Measurements from ENCODE around the gene CLPTM1.
A peak's percentile ranks its signal among the peaks of the same experiment; 100 is the strongest.
"Not testable (repeated sequence)": the region's sequence is repeated elsewhere in the genome, so short reads cannot be mapped to it uniquely, and the experiment has no call there.

CLPTM1 gene

DNA sequence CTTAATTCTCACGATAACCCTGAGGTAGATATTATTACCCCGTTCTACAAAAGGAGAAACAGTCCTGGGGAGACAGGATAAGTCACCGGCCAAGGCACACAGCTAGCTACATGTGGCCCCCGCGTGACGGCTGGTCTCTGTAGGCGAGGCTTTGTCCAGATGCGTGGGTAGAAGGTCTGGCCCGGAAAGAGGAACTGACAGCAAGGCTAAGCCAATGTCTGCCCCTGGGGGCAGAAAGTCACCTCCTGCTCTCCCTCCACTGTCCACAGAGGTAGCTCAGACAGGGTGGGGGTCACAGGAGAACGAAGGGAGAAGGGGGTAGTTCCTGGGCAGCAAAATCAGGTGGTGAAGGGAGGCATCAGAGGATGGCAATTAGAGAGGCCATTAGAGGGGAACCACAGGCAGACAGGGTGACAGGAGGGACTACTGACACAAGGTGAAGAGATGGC is 11.4 kb upstream of the CLPTM1 start:
- no peak for DNase-seq (ENCODE audit: low read depth in 2 of 2)

DNA sequence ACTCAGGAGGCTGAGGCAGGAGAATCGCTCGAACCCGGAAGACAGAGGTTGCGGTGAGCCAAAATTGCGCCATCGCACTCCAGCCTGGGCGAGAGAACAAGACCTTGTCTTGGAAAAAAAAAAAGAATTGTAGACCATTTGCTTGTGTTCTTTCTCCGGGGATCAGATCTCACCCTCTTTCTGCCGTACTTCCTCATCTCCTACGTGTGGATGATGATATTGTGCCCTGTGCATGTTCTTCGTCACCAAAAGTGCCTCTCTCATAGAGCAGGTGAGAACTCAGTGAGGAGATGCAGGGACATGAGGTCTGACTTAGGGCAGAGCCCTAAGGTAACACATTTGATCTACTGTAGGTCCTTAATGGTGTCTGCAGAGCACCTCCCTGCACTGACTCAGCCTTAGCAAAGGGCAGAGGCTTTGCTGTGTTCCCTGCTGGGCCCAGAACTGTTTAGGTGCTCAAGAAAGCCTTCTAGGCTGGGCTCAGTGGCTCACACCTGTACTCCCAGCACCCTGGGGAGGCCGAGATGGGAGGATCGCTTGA is 8.1 kb upstream of the CLPTM1 start:
- DNase-seq (ENCODE audit: low read depth in 2 of 2), result no peak

DNA sequence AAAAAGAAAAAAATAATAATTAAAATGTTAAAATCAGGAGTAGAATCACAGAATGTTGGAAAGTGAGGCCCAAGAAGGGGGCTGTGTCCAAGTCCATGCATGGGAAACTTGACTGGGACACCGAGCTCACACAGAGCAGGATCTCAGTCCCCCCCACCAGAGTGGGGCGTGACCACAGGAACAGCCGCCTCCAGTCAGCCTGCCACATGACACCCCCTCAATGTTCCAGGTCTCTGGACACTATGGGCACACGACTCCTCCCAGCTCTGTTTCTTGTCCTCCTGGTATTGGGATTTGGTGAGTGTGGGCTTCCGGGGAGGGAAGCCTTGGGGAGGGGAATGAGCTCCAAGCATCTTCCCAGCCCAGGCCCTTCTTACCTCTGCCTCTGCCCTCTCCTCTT is 6.9 kb upstream of the CLPTM1 start:
- no peak for DNase-seq (ENCODE audit: low read depth in 2 of 2)

DNA sequence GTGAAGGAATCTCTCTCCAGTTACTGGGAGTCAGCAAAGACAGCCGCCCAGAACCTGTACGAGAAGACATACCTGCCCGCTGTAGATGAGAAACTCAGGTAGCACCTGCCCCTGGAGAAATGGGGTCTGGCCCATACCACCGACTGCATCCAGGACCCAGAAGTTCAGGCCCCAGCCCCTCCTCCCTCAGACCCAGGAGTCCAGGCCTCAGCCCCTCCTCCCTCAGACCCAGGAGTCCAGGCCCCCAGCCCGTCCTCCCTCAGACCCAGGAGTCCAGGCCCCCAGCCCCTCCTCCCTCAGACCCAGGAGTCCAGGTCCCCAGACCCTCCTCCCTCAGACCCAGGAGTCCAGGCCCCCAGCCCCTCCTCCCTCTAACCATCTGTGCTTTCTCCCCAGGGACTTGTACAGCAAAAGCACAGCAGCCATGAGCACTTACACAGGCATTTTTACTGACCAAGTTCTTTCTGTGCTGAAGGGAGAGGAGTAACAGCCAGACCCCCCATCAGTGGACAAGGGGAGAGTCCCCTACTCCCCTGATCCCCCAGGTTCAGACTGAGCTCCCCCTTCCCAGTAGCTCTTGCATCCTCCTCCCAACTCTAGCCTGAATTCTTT is 6.3 kb upstream of the CLPTM1 start:
- DNase-seq (ENCODE audit: low read depth in 2 of 2), result no peak

DNA sequence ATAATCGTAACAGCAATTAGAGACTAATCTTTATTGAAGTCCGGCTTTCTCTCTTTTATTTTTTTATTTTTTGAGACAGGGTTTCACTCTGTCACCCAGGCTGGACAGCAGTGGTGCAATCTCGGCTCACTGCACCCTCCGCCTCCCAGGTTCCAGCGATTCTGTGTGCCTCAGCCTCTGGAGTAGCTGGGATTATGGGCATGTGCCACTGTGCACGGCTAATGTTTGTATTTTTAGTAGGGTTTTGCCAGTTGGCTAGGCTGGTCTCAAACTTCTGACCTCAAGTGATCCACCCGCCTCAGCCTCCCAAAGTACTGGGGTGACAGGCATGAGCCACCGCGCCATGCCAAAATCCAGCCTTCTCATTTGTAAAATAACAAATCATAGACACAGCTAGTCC is 5.6 kb upstream of the CLPTM1 start:
- no peak for DNase-seq (ENCODE audit: low read depth in 2 of 2)

DNA sequence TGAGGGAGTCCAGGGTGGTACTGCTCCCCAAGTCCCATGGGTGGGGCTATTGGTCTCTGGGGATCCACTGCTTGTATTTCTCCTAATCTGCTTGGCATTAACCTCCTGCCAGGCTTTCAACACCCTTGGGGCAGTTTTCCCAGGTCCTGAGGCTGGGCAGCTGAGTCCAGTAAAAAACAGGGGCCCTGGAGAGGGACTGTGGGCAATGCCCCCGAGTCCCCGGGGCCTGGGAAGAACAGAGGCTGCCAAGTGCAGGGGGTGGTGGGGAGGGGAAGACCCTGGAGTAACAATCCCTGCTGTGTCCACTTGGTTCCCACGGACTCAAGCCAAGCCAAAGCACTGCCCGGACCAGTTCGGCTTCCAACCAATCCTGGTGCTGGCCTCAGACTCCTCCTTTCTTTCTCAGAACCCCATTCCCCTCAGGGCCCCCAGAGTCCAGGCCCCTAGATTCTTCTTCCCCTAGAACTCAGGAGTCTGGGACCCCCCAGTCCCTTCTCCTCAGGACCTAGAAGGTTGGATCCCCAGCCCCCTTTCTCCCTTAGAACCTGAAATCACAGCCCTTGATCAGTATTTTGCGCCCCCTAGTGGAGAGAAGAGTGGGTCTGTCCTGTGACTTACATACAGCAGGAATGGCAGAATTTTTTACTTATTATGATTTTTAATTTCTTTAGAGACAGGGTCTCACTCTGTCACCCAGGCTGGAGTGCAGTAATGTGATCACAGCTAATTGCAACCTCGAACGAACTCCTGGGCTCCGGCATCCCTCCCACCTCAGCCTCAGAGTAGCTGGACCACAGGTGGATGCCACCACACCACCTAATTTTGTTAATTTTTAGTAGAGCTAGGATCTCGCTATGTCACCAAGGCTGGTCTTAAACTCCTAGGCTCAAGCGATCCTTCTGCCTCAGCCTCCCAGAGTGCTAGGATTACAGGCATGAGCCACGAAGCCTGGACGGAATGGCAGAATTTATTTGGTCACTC is 3.7 kb upstream of the CLPTM1 start:
- peak; percentile 16 to 58 for DNase-seq (ENCODE audit: low read depth in 2 of 2)

DNA sequence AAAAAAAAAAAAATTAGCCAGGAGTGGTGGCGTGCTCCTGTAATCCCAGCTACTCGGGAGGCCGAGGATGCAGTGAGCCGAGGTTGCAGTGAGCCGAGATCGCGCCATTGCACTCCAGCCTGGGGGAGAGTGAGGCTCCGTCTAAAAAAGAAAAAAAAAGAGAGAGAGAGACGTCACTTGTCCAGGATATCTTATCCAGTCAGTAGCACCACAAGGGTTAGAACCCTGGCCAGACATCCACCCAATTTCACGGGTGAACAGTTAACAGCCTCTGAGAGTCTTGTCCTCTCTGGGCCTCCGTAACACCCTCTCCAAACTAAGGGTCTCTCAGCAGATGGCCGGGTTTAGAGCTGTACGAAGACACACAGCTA is 917 bp upstream of the CLPTM1 start:
- no peak for DNase-seq (ENCODE audit: low read depth in 2 of 2)

DNA sequence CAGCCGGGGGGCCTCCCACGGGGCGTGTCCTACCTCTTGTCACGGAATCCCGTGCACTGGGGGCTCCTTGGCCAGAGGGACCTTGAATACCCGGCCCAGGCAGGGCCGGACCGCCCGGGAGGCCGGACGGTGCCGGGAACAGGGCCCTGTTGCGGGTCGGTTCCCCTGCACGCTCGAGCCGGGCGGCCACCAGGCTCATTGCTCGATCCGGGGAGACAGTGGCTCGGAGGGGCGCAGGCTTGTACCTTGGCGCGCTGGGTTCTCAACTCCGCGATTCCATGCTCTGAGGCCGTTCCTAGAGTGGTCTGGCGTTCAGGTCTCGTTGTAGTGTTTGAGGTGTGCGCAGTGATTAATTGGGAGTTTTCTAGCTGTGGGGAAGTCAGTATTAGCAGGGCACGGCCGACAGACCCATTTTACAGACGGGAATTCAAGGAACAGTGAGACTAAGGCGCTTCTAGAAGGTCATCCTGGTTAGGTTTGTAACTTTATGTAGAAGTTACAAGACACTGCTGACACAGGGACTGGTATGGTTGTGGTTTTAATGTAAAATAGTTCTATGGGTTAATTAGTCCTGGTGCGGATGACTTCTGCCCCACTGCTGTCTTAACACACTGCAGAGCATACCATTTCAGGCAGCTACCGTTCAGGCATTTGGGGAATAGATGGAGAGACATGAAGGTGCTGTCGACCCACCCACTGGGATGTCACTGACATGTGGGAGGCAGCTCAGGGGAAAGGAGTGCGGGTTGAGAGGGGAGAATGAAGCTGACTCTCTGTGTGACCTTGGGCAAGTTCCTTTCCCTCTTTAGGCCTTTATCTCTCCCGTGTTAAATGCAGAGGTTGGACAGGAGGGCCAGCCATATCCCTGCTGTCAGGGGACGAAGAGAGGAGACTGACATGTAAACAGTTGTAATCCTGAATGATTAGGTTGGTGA is 592 bp downstream of the CLPTM1 start:
- DNase-seq (ENCODE audit: low read depth in 2 of 2), result no peak

DNA sequence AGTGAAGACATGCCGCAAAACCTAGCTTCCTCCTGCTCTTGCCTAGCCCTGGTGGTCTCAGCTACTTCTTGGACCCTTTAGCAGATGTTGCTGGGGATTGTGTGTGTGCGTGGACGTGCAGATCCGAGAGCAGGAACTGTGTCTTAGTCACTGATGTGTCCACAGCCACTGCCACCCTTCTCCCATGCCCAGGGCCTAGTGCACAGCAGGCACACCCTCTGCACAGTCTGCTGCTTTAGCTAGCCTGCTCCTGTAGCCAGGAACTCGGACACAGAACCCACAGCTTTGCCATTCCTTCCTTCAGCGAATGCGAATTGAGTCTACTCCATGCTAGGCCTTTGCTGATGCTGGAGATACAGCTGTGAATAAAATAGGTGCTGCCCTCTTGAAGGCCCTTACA is 2.3 kb downstream of the CLPTM1 start:
- DNase-seq (ENCODE audit: low read depth in 2 of 2), result no peak

DNA sequence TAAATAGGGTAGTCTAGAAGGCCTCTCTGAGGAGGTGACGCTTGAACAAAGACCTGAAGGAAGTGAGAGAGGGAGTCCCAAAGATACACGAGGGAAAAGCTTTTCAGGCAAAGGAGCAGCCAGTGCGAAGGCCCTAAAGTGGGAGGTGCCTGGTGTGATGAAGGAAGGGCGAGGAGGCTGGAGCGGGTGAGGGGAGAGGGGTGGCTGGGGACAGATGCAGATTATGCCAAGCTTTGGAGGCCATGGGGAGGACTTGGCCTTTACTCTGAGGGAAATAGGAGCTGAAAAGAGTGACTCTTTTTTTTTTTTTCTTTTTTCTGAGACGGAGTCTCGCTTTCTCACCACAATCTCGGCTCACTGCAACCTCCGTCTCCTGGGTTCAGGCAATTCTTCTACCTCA is 2.9 kb downstream of the CLPTM1 start:
- no peak for DNase-seq (ENCODE audit: low read depth in 2 of 2)

DNA sequence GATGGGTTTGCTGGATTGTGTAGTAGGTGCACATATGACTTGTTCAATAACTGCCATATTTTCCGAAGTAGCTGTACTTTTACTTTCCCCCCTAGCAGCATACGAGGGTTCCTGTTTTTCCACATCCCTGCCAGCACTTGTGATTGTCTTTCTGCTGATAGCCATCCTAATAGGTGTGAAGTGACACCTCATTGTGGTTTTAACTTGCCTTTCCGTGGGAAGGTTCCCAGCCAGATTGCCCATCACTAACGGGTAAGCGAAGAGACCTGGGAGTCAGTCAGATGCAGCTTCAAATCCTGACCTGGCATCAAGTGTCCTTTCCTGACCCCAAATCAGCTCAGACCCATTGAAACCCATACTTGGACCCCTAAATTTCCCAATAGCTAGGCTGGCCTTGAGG is 4.5 kb downstream of the CLPTM1 start:
- no peak for DNase-seq (ENCODE audit: low read depth in 2 of 2)

DNA sequence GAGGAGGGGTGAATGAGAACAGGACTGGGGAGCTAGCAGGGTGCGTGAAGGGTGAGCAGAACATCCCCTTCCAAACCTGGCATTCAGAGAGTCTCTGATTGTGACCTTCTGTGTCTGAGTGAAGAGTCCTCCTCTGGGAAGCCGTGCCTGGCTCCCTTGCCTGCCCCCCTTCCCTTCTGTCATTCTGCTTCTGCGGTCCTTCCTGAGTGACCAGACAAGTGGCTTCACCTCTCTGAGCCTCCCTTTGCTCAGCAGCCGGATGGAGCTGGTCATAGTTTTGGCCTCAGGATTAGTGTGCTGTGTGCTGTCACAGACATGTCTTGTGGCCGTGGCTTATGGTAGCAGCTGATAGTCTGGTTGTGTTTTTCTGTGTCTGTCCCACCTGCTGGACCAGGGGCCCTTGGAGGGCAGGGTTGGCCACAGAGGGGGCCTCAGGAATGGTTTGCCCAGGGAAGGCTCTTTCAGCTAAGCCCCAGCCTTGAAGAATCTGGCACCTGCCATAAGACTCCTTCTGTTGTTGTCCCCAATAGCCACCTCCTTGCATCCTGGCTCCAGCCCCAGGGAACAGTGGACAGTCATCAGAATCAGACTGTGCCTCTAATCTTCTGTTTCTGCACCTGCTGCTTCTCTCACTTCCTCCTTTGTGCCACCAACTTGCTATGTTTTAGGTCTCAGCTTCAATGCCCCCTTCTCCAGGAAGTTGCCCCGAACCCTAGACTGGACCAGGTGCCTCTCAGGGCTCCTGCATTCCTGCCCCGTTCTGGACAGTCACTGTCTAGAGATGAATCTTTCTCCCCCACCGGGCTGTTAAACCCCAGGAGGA is 5.9 kb downstream of the CLPTM1 start:
- DNase-seq (ENCODE audit: low read depth in 2 of 2), result no peak

DNA sequence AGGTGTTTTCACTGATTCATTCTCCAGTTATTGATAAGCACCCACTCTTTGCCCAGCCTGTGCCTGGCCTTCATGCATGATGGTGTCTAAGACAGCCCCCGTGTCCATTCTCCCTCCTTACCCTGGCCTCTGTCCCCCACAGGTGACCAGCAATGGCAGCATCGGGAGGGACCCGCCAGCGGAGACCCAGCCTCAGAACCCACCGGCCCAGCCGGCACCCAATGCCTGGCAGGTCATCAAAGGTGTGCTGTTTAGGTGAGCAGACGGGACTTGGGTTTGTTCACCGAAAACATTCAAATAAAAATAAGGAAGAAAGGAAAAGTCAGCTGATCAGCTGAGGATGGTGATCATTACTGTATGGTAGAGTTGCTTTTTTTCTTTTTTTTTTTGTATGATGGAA is 6.6 kb downstream of the CLPTM1 start:
- no peak for DNase-seq (ENCODE audit: low read depth in 2 of 2)

DNA sequence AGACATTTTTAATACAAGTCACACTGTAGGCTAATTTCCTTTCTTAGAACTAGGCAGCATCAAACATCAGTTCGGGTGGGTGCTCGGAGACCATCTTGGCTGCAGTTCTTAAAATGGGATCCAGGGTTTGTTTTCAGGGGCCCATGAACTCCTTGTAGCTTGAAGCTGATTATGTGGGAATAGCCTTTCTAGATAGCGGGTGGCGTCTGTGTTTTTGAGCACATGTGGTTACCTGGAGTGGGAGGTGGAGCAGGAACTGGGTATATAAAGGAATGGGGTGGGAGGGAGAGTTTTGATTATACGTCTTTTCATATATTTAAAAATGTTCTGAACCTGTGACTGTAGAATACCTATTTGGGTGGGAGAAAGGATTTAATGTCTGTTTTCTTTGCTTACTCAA is 12.9 kb downstream of the CLPTM1 start:
- no peak for DNase-seq (ENCODE audit: low read depth in 2 of 2)

DNA sequence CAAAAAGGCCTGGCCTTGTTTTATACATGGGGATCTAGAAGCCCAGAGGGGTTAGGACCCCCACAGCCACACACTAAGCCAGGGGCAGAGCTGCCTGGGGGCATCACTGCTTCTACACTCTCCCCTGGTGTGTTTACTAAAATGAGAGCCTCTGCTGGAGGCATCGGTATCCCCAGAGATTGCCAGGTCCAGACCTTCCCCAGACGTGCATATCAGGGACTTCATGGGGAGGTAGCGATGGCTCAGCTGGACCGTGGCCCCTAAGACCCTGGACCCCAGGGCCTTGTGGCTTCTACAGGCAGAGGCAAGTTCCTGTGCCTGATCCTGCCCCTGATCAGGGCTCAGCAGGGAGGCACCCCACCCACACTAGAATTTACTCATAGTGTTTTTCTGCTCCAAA is 13.5 kb downstream of the CLPTM1 start:
- no peak for DNase-seq (ENCODE audit: low read depth in 2 of 2)

DNA sequence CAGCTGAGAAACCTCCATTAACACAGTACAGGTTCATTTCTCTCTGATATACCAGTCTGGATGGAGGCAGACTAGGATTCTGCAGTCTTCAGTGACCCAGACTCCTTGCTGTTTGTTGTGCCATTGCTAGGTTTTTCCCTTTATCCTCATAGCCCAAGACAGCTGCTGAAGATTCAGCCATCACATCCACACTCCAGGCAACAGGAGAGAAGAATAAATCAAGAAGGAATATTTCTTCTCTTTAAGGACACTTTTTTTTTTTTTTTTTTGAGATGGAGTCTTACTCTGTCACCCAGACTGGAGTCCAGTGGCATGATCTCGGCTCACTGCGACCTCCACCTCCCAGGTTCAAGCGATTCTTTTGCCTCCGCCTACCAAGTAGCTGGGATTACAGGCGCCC is 14.3 kb downstream of the CLPTM1 start:
- no peak for DNase-seq (ENCODE audit: low read depth in 2 of 2)

DNA sequence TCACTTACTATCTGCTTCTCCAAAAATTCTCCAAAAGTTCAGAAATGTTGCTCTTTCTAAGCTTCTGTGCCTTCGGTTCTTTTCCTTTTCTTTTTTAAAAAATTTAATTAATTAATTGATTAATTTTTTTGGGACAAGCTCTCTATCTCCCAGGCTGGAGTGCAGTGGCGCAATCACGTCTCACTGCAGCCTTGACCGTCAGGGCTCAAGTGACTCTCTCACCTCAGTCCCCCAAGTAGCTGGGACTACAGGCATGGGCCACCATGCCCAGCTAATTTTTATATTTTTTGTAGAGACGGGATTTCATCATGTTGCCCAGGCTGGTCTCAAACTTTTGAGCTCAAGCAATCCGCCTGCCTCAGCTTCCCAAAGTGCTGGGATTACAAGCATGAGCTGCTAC is 16.3 kb downstream of the CLPTM1 start:
- DNase-seq (ENCODE audit: low read depth in 2 of 2), result not testable (repeated sequence)

DNA sequence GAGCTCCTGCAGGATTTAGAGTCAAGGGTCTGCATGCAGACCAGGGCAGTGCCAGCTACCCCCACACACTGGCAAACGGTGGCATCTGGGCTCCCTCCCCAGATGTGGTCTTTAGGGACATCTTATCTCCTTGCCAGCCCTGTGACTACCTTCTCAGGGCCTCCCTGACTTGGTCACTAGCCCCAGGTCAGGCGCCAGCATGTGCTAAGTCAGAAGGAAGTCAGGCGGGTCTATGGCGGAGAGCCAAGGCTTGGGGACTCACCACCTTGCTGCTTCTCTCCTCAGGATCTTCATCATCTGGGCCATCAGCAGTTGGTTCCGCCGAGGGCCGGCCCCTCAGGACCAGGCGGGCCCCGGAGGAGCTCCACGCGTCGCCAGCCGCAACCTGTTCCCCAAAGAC is 17.6 kb downstream of the CLPTM1 start:
- DNase-seq (ENCODE audit: low read depth in 2 of 2), result no peak

DNA sequence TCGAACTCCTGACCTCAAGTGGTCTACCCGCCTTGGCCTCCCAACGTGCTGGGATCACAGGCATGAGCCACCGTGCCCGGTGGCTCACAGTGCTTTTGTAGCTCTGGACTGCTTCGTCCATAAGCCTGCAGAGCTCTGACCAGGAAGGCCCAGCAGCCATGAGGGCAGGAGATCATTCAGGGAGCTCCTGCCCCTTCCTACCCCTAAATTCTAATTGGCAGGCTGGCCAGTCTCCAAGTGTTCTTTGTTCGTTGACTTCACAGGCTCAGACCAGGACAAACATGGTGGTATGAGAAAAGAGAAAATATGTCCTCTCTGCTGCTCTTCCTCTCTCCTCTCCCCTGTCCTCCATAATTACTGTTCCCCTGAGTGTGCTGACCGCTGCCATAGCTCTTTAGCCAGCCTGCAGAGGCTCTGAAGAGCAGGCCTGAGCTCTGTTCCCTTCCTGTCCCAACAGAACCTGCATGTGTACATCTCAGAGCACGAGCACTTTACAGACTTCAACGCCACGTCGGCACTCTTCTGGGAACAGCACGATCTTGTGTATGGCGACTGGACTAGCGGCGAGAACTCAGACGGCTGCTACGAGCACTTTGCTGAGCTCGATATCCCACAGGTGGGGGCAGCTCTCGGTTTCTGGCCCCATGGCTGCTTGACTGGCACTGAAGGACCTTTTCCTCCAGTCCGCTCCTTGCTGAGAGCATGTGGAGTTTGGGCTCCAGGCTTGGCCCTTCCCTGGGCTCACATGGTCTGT is 19.0 kb downstream of the CLPTM1 start:
- DNase-seq (ENCODE audit: low read depth in 2 of 2), result no peak

DNA sequence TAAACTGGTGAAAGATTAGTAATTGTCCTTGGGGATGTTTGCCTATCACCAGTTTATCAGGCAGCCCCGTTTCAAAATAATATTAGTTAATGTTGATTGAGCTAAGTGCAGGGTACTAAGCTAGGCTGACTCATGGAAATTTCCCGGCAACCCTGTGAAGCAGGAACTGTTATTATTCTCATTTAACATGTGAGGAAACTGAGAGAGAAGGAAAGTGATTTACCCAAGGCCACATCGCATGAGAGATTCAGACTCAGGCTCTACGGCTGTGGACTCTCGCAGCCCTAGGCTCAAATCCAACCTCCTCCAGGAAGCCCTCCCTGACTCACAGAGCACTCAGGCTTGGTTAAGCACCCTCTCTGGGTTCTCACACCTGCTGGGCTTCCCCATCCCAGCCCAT is 19.7 kb downstream of the CLPTM1 start:
- DNase-seq (ENCODE audit: low read depth in 2 of 2), result no peak

Measured in stimulated activated CD4-positive, alpha-beta T cell treated with anti-CD3 and anti-CD28 coated beads, Interleukin-1b, Interleukin-23, amount 100 ng/mL, for 4 hours (primary cell).